ENCODE results near the gene ANKS1B.

Gene ANKS1B

GRCh38 chr12:99235381-99235780 is 749.4 kb downstream of the ANKS1B start:
- Histone ChIP-seq H3K4me3 (ENCODE audit: low read depth, low read length) (no peak overlapping the region), H3K36me3 (ENCODE audit: control insufficient read depth, insufficient read depth, low read length) (no peaks in the 10 kb centered on the region), H3K79me2 (no peaks in the 10 kb centered on the region), H3K27ac (no peak overlapping the region), H3K9me3 (ENCODE audit: control insufficient read depth, low read length) (no peaks in the 10 kb centered on the region), H3K27me3 (ENCODE audit: control insufficient read depth, insufficient read depth, low read length) (no peaks in the 10 kb centered on the region), H3K4me1 (no peaks in the 10 kb centered on the region), H2AFZ (no peak overlapping the region), H3K4me2 (ENCODE audit: low read length) (no peak overlapping the region), H3K9ac (no peak overlapping the region)
- TF ChIP-seq CTCF (IDR thresholded peaks at IDR 0.05), result no peak

DNA sequence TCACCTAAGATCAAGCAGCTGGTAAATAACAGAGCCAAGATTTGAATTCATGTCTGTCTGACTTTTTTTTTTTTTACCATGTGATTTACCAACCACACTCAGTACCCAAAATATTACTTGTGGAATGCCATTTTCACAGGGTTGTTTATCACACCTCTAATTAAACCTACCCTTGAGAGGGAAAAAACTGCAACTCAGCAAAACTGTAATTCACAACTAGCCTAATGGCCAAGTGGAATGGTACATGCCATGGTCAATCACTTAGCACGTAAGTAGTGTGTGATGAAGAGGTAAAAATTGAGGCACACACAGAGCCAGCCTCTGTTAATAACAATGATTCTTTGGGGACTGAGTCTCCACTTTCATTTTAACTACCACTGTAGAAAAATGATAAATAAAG is 750.0 kb downstream of the ANKS1B start:
- Histone ChIP-seq H3K79me2 (no peaks in the 10 kb centered on the region), H3K27me3 (ENCODE audit: control insufficient read depth, insufficient read depth, low read length) (no peaks in the 10 kb centered on the region), H3K4me3 (ENCODE audit: low read depth, low read length) (no peak overlapping the region), H3K9ac (no peak overlapping the region), H3K4me2 (ENCODE audit: low read length) (no peak overlapping the region), H3K4me1 (no peaks in the 10 kb centered on the region), H2AFZ (no peak overlapping the region), H3K36me3 (ENCODE audit: control insufficient read depth, insufficient read depth, low read length) (no peaks in the 10 kb centered on the region), H3K9me3 (ENCODE audit: control insufficient read depth, low read length) (no peaks in the 10 kb centered on the region), H3K27ac (no peak overlapping the region)
- TF ChIP-seq CTCF (IDR thresholded peaks at IDR 0.05), result no peak

GRCh38 chr12:99232324-99232723 is 752.4 kb downstream of the ANKS1B start:
- Histone ChIP-seq H3K4me2 (ENCODE audit: low read length) (no peak overlapping the region), H3K36me3 (ENCODE audit: control insufficient read depth, insufficient read depth, low read length) (no peaks in the 10 kb centered on the region), H2AFZ (no peak overlapping the region), H3K9me3 (ENCODE audit: control insufficient read depth, low read length) (no peaks in the 10 kb centered on the region), H3K4me1 (no peaks in the 10 kb centered on the region), H3K79me2 (no peaks in the 10 kb centered on the region), H3K27me3 (ENCODE audit: control insufficient read depth, insufficient read depth, low read length) (no peaks in the 10 kb centered on the region), H3K9ac (no peak overlapping the region), H3K27ac (no peak overlapping the region), H3K4me3 (ENCODE audit: low read depth, low read length) (no peak overlapping the region)
- TF ChIP-seq CTCF (IDR thresholded peaks at IDR 0.05), result no peak

GRCh38 chr12:99231031-99231430 is 753.7 kb downstream of the ANKS1B start:
- no peaks in the 10 kb centered on the region for H3K9me3 ChIP-seq (ENCODE audit: control insufficient read depth, low read length)
- no peak overlapping the region for H3K9ac ChIP-seq
- no peak overlapping the region for H2AFZ ChIP-seq
- no peak overlapping the region for H3K4me2 ChIP-seq (ENCODE audit: low read length)
- no peaks in the 10 kb centered on the region for H3K36me3 ChIP-seq (ENCODE audit: control insufficient read depth, insufficient read depth, low read length)
- H3K27ac ChIP-seq, result no peak overlapping the region
- no peaks in the 10 kb centered on the region for H3K27me3 ChIP-seq (ENCODE audit: control insufficient read depth, insufficient read depth, low read length)
- no peak overlapping the region for H3K4me3 ChIP-seq (ENCODE audit: low read depth, low read length)
- H3K4me1 ChIP-seq, result no peaks in the 10 kb centered on the region
- no peak for TF ChIP-seq CTCF (IDR thresholded peaks at IDR 0.05)
- no peaks in the 10 kb centered on the region for H3K79me2 ChIP-seq

DNA sequence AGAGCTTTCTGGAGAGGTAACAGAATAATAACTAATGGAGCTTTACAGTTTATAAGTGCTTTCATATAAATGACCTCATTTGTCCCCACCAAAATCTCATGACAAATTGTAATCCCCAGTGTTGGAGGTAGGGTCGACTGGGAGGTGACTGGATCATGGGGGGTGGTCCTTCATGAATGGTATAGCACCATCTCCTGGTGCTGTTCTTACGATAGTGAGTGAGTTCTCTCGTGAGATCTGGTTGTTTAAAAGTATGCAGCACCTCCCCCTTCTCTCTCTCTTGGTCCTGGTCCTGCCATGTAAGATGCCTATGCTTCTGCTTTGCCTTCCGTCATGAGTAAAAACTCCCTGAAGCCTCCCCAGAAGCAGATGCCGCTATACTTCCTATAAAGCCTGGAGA is 760.5 kb downstream of the ANKS1B start:
- Histone ChIP-seq H3K9ac (no peak overlapping the region), H3K9me3 (ENCODE audit: control insufficient read depth, low read length) (no peaks in the 10 kb centered on the region), H3K27me3 (ENCODE audit: control insufficient read depth, insufficient read depth, low read length) (no peaks in the 10 kb centered on the region), H3K4me2 (ENCODE audit: low read length) (no peak overlapping the region), H3K79me2 (no peaks in the 10 kb centered on the region), H3K4me1 (no peaks in the 10 kb centered on the region), H2AFZ (no peak overlapping the region), H3K36me3 (ENCODE audit: control insufficient read depth, insufficient read depth, low read length) (no peaks in the 10 kb centered on the region), H3K27ac (no peak overlapping the region), H3K4me3 (ENCODE audit: low read depth, low read length) (no peak overlapping the region)
- TF ChIP-seq CTCF (IDR thresholded peaks at IDR 0.05), result no peak

Measured in parathyroid adenoma (tissue), 2 donors.